HepG2 (cell line): ENCODE measurements around the gene TTPAL. TPM values are rescaled to one million over a fixed set of nuclear protein-coding genes. Genes with fewer than 3 reads are reported as not detected.

ENCODE experiments used
- ATAC-seq: fragments of 200-7000 bp; cut with Tn5 transposase; 3 replicates; pipeline ENCODE4 v1.9.1; 2020; ENCODE audit warnings: mild to moderate bottlenecking, moderate library complexity
- BruUV-seq: library from RNA; stranded (reverse); fragments of 400-500 nt; replicated peaks from 2 replicates; lab custom pipeline; 2021; lab: Mats Ljungman, UMichigan
- CTCF ChIA-PET: fragments of 300-600 bp; formaldehyde crosslinking; extraction: SDS; loops from one replicate; lab custom pipeline; 2021; ENCODE audit warnings: low total read pairs, inconsistent platforms, low intra/inter-chr PET ratio; lab: Yijun Ruan, JAX
- POLR2A ChIA-PET: fragments of 350-600 bp; sonication (Branson Sonifier 250); formaldehyde crosslinking; loops from one replicate; lab custom pipeline; 2020; ENCODE audit warnings: antibody characterized with exemption, inconsistent platforms; lab: Yijun Ruan, JAX
- DNase-seq: peaks from one replicate; pipeline ENCODE4 v3.0.0-alpha.2; 2015; ENCODE audit warnings: low spot score
- FAIRE-seq: peaks from 3 replicates; lab custom pipeline; 2011; peaks lifted over from hg19 to GRCh38; lab: Jason Lieb, UNC
- H2AFZ ChIP-seq: one replicate; pipeline ENCODE4 v1.6.1; 2011; ENCODE audit warnings: low read length, inconsistent platforms
- H3K27ac ChIP-seq: fragments of 300-600 bp; 3 replicates; pipeline ENCODE4 v1.8.0; 2011; ENCODE audit warnings: mixed run types, mild to moderate bottlenecking, mixed read lengths, low read length, inconsistent platforms; ENCODE audit not compliant: insufficient read depth; ENCODE audit errors: extremely low read length
- H3K27me3 ChIP-seq, 2 experiments: fragments of 200-600 bp in 1 of 2; 2 replicates in 1 of 2; 3 replicates in 1 of 2; pipeline versions ENCODE4 v1.6.0 to v1.8.0; 2011; ENCODE audit warnings: low read length in 2 of 2, mild to moderate bottlenecking in 2 of 2, moderate library complexity in 2 of 2, inconsistent platforms in 1 of 2; ENCODE audit not compliant: insufficient read depth in 2 of 2, control insufficient read depth in 1 of 2
- H3K36me3 ChIP-seq, 2 experiments: fragments of 200-600 bp in 1 of 2; replicated peaks in 1 of 2; 2 replicates in 1 of 2; 3 replicates in 1 of 2; pipeline versions ENCODE4 v1.5.1 to v1.8.0; 2011; ENCODE audit warnings: low read length in 2 of 2, inconsistent platforms in 1 of 2; ENCODE audit not compliant: insufficient read depth in 2 of 2, control insufficient read depth in 1 of 2
- H3K4me1 ChIP-seq: 2 replicates; pipeline ENCODE4 v1.5.1; 2012; ENCODE audit warnings: low read length, inconsistent platforms; ENCODE audit not compliant: insufficient read depth
- H3K4me2 ChIP-seq: 2 replicates; pipeline ENCODE4 v1.6.0; 2011; ENCODE audit warnings: low read depth, low read length, inconsistent platforms
- H3K4me3 ChIP-seq, 3 experiments: fragments of 200-600 bp in 1 of 3; sonication (generic), shearing (Covaris generic) in 1 of 3; replicated peaks in 1 of 3; 2 replicates each; pipeline ENCODE4 v1.5.1; 2011 to 2016; ENCODE audit warnings: low read length in 3 of 3, inconsistent platforms in 2 of 3, low read depth in 2 of 3, mild to moderate bottlenecking in 2 of 3, control low read depth in 1 of 3, mixed read lengths in 1 of 3; ENCODE audit not compliant: insufficient read depth in 1 of 3
- H3K79me2 ChIP-seq: one replicate; pipeline ENCODE4 v1.6.1; 2011; ENCODE audit warnings: low read length, inconsistent platforms; ENCODE audit not compliant: insufficient read depth
- H3K9ac ChIP-seq: 2 replicates; pipeline ENCODE4 v1.6.0; 2011; ENCODE audit warnings: mild to moderate bottlenecking, low read depth, low read length, inconsistent platforms; ENCODE audit not compliant: insufficient read depth
- H3K9me3 ChIP-seq: 2 replicates; pipeline ENCODE4 v1.5.1; 2012; ENCODE audit warnings: mild to moderate bottlenecking, low read length
- H4K20me1 ChIP-seq: 2 replicates; pipeline ENCODE4 v1.6.0; 2011; ENCODE audit warnings: inconsistent platforms, mild to moderate bottlenecking, low read length, moderate library complexity; ENCODE audit not compliant: insufficient read depth
- KMT2A ChIP-seq: sonication (generic); formaldehyde crosslinking; IDR thresholded peaks from 2 replicates; pipeline ENCODE4 v1.4.0; 2020; ENCODE audit warnings: missing genetic modification reagents
- NONO ChIP-seq, 2 experiments: fragments of 450-650 bp in 1 of 2; sonication (generic) in 1 of 2; formaldehyde crosslinking in 1 of 2; IDR thresholded peaks in 1 of 2; conservative IDR thresholded peaks in 1 of 2; 2 replicates each; pipeline versions ENCODE4 v1.6.1 to v1.8.0; 2017 to 2022; ENCODE audit warnings: mild to moderate bottlenecking in 1 of 2, missing genetic modification reagents in 1 of 2, moderate library complexity in 1 of 2
- SAP130 ChIP-seq: IDR thresholded peaks from 2 replicates; pipeline ENCODE4 v1.6.1; 2016; ENCODE audit warnings: low read depth
- SP1 ChIP-seq, 2 experiments: fragments of 450-650 bp in 1 of 2; sonication (generic) in 1 of 2; formaldehyde crosslinking in 1 of 2; IDR thresholded peaks; 2 replicates each; pipeline versions ENCODE4 v1.4.0 to v1.6.1; 2016 to 2020; ENCODE audit warnings: missing genetic modification reagents in 1 of 2
- TCF7 ChIP-seq: sonication (generic); IDR thresholded peaks from 2 replicates; pipeline ENCODE4 v1.6.1; 2016; ENCODE audit warnings: antibody characterized with exemption, low read depth
- WIZ ChIP-seq: sonication (generic); formaldehyde crosslinking; IDR thresholded peaks from 2 replicates; pipeline ENCODE4 v1.5.1; 2020; ENCODE audit warnings: mild to moderate bottlenecking, missing genetic modification reagents
- ZFX ChIP-seq: sonication (generic); formaldehyde crosslinking; IDR thresholded peaks from 2 replicates; pipeline ENCODE4 v1.4.0; 2020; ENCODE audit warnings: mild to moderate bottlenecking, low read depth, missing genetic modification reagents, moderate library complexity
- ZNF564 ChIP-seq: sonication (generic); formaldehyde crosslinking; IDR thresholded peaks from 2 replicates; pipeline ENCODE4 v1.8.1; 2023; ENCODE audit warnings: mild to moderate bottlenecking, missing genetic modification reagents
- ZNF768 ChIP-seq: sonication (generic); formaldehyde crosslinking; IDR thresholded peaks from 2 replicates; pipeline ENCODE4 v1.4.0; 2020; ENCODE audit warnings: missing genetic modification reagents
- WGBS: methylation state at CpG from one replicate; pipeline ENCODE4 v1.1.6; 2017; ENCODE audit warnings: low lambda C conversion rate; 5-methylcytosine and 5-hydroxymethylcytosine counted together
- in situ Hi-C: cut with HindIII; loops from 2 replicates; pipeline ENCODE4 v1.10.0; 2017; ENCODE audit warnings: low pct_unique_long_range_greater_than_20kb; ENCODE audit not compliant: extremely low pct_ligation_motif_present
- intact Hi-C: fragments of 100-400 bp; cut with micrococcal nuclease; formaldehyde crosslinking; loops from one replicate; pipeline ENCODE4 v1.10.0; 2022; ENCODE audit not compliant: unreplicated experiment
- polyA plus RNA-seq, 8 experiments: library from polyadenylated mRNA; depleted of rRNA in 3 of 8; stranded (reverse) in 7 of 8; unstranded in 1 of 8; fragments of >200 nt; fragmentation: Illumina TruSeq in 4 of 8; extraction: Trizol in 4 of 8; gene quantifications; 2 replicates each; pipeline versions ENCODE4 v1.2.1 to v1.2.3, GENCODE V29; 2011 to 2016; ENCODE audit warnings: low read depth in 4 of 8, missing spikeins in 1 of 8, mixed read lengths in 1 of 8; ENCODE audit not compliant: insufficient read depth in 1 of 8
- total RNA-seq, 5 experiments: library from RNA; depleted of rRNA; stranded (reverse); fragments of >200 nt; fragmentation: Illumina TruSeq; extraction: Trizol; gene quantifications; 2 replicates each; pipeline ENCODE4 v1.2.3, GENCODE V29; 2016; ENCODE audit warnings: low read depth in 1 of 5
- TF ChIP-seq, protein P1 (sequence below): sonication (generic); formaldehyde crosslinking; IDR thresholded peaks from 2 replicates; pipeline ENCODE4 v1.8.0; 2022; ENCODE audit warnings: mild to moderate bottlenecking, missing genetic modification reagents, borderline replicate concordance
- TF ChIP-seq, protein P2 (sequence below): sonication (generic); formaldehyde crosslinking; IDR thresholded peaks from 2 replicates; pipeline ENCODE4 v1.5.1; 2020; ENCODE audit warnings: missing genetic modification reagents, mild to moderate bottlenecking, borderline replicate concordance
- TF ChIP-seq, protein P3 (sequence below): sonication (generic); formaldehyde crosslinking; IDR thresholded peaks from 2 replicates; pipeline ENCODE4 v1.4.0; 2020; ENCODE audit warnings: mild to moderate bottlenecking, missing genetic modification reagents
- TF ChIP-seq, protein P4 (sequence below): sonication (generic); formaldehyde crosslinking; IDR thresholded peaks from 2 replicates; pipeline ENCODE4 v1.4.0; 2020; ENCODE audit warnings: mild to moderate bottlenecking, missing genetic modification reagents

The TTPAL gene
- total and polyA plus RNA-seq, 2 of the 13 experiments (the other 11 are each of a cell fraction or from before 2014, with no cell fraction given) = 4.3 to 18.8 TPM

DNA sequence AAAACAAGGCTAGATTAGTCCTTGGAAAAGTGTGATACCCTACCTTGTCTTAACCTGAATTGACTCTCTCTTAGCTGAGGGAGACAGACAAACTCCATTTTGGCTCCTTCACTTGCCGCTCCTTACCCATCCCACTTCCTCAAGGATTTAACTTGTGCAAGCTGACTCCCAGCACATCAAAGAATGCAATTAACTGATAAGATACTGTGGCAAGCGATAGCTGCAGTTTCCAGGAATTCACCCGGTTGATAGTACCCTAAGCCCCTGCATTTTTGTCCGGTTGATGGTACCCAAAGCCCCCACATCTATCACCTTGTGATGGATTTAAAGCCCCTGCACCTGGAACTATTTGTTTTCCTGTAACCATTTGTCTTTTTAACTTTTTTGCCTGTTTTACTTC, 48.1 kb downstream of the TTPAL start (continued):
- TF ChIP-seq, protein P1, sequence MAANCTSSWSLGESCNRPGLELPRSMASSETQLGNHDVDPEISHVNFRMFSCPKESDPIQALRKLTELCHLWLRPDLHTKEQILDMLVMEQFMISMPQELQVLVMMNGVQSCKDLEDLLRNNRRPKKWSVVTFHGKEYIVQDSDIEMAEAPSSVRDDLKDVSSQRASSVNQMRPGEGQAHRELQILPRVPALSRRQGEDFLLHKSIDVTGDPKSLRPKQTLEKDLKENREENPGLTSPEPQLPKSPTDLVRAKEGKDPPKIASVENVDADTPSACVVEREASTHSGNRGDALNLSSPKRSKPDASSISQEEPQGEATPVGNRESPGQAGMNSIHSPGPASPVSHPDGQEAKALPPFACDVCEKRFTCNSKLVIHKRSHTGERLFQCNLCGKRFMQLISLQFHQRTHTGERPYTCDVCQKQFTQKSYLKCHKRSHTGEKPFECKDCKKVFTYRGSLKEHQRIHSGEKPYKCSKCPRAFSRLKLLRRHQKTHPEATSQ (CRISPR knock-in tag) = no peak
- TF ChIP-seq KMT2A (CRISPR knock-in tag) = no peak

DNA sequence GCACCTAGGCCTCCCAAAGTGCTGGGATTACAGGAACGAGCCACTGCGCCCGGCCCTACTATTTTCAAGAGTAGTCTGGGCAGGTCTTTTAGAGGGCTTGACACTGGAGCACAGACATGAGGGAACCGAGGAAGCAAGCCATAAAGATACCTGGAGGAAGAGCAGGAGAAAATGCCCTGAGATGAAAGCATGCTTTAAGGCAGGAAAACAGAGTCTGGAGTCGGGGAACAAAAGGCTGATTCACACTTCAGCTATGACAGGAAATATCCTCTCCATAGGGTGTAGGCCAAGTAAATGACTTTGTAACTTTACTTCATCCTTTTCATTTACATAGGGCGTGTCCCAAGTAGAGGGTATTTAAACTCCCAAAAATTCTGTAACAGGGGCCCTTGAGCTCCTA, 50.5 kb downstream of the TTPAL start:
- no peaks in the 10 kb centered on the region for H3K9me3 ChIP-seq
- no peaks in the 10 kb centered on the region for H3K36me3 ChIP-seq
- ChIA-PET POLR2A (no interaction called here), CTCF (no interaction called here)
- H4K20me1 ChIP-seq = peaks cover 3% of the 10 kb centered on the region
- H3K27ac ChIP-seq = no peak overlapping the region
- peak overlapping the region; percentile 13; the same call in 1 of the 2 replicates for H3K4me2 ChIP-seq
- WGBS = 43% methylated on average over 6 of the region's 6 CpGs
- no peak for ATAC-seq
- no peak overlapping the region for H3K9ac ChIP-seq
- peaks cover 86% of the 10 kb centered on the region for H3K4me1 ChIP-seq
- peak; percentile 46 for DNase-seq
- in situ Hi-C loops = no loop called here
- FAIRE-seq = no peak
- intact Hi-C loops = no loop called here
- peaks cover 0 to 7% of the 10 kb centered on the region in 2 experiments; a peak in 1 of 5 replicates for H3K27me3 ChIP-seq
- BruUV-seq = no TSS peak
- peaks cover 7% of the 10 kb centered on the region for H3K79me2 ChIP-seq
- no peak overlapping the region for H3K4me3 ChIP-seq
- H2AFZ ChIP-seq = no peak overlapping the region
- TF ChIP-seq ZFX (no peak), TCF7 (0 out of 2 replicates have a peak, but pooled peaks have one; percentile 13), WIZ (CRISPR knock-in tag) (no peak), ZNF564 (CRISPR knock-in tag) (no peak), NONO (IDR thresholded peaks at IDR 0.05) (no peak), NONO (CRISPR knock-in tag; conservative IDR thresholded peaks at IDR 0.05) (no peak), ZNF768 (CRISPR knock-in tag) (no peak), SP1 (IDR thresholded peaks at IDR 0.05) (no peak), SP1 (CRISPR knock-in tag; IDR thresholded peaks at IDR 0.05) (no peak), SAP130 (CRISPR knock-in tag) (0 out of 2 replicates have a peak, but pooled peaks have one; percentile 35)
- TF ChIP-seq, protein P2, sequence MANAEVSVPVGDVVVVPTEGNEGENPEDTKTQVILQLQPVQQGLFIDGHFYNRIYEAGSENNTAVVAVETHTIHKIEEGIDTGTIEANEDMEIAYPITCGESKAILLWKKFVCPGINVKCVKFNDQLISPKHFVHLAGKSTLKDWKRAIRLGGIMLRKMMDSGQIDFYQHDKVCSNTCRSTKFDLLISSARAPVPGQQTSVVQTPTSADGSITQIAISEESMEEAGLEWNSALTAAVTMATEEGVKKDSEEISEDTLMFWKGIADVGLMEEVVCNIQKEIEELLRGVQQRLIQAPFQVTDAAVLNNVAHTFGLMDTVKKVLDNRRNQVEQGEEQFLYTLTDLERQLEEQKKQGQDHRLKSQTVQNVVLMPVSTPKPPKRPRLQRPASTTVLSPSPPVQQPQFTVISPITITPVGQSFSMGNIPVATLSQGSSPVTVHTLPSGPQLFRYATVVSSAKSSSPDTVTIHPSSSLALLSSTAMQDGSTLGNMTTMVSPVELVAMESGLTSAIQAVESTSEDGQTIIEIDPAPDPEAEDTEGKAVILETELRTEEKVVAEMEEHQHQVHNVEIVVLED (CRISPR knock-in tag) = no peak
- TF ChIP-seq, protein P3, sequence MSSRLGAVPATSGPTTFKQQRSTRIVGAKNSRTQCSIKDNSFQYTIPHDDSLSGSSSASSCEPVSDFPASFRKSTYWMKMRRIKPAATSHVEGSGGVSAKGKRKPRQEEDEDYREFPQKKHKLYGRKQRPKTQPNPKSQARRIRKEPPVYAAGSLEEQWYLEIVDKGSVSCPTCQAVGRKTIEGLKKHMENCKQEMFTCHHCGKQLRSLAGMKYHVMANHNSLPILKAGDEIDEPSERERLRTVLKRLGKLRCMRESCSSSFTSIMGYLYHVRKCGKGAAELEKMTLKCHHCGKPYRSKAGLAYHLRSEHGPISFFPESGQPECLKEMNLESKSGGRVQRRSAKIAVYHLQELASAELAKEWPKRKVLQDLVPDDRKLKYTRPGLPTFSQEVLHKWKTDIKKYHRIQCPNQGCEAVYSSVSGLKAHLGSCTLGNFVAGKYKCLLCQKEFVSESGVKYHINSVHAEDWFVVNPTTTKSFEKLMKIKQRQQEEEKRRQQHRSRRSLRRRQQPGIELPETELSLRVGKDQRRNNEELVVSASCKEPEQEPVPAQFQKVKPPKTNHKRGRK = no peak
- TF ChIP-seq, protein P4, sequence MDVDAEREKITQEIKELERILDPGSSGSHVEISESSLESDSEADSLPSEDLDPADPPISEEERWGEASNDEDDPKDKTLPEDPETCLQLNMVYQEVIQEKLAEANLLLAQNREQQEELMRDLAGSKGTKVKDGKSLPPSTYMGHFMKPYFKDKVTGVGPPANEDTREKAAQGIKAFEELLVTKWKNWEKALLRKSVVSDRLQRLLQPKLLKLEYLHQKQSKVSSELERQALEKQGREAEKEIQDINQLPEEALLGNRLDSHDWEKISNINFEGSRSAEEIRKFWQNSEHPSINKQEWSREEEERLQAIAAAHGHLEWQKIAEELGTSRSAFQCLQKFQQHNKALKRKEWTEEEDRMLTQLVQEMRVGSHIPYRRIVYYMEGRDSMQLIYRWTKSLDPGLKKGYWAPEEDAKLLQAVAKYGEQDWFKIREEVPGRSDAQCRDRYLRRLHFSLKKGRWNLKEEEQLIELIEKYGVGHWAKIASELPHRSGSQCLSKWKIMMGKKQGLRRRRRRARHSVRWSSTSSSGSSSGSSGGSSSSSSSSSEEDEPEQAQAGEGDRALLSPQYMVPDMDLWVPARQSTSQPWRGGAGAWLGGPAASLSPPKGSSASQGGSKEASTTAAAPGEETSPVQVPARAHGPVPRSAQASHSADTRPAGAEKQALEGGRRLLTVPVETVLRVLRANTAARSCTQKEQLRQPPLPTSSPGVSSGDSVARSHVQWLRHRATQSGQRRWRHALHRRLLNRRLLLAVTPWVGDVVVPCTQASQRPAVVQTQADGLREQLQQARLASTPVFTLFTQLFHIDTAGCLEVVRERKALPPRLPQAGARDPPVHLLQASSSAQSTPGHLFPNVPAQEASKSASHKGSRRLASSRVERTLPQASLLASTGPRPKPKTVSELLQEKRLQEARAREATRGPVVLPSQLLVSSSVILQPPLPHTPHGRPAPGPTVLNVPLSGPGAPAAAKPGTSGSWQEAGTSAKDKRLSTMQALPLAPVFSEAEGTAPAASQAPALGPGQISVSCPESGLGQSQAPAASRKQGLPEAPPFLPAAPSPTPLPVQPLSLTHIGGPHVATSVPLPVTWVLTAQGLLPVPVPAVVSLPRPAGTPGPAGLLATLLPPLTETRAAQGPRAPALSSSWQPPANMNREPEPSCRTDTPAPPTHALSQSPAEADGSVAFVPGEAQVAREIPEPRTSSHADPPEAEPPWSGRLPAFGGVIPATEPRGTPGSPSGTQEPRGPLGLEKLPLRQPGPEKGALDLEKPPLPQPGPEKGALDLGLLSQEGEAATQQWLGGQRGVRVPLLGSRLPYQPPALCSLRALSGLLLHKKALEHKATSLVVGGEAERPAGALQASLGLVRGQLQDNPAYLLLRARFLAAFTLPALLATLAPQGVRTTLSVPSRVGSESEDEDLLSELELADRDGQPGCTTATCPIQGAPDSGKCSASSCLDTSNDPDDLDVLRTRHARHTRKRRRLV (CRISPR knock-in tag) = no peak
